ENCODE data around the gene HLA-DRB1. TPM values are rescaled to one million over a fixed set of nuclear protein-coding genes. Genes with fewer than 3 reads are reported as not detected.
A peak's percentile ranks its signal among the peaks of the same experiment; 100 is the strongest.

The HLA-DRB1 gene
- total and polyA plus RNA-seq, 2 experiments from 2014 or later, result 0.21 TPM; not detected in 1

GRCh38 chr6:32624565-32624964 is 34.9 kb upstream of the HLA-DRB1 start:
- H3K9me2 ChIP-seq (ENCODE audit: insufficient read depth), result no peaks in the 10 kb centered on the region
- in situ Hi-C loops (cut with MboI), result no loop called here
- no peaks in the 10 kb centered on the region for H4K20me1 ChIP-seq (ENCODE audit: insufficient read depth)
- DNase-seq, result no peak
- no peak overlapping the region for H3K4me2 ChIP-seq (ENCODE audit: unreplicated experiment)
- H3K79me2 ChIP-seq (ENCODE audit: insufficient read depth), result no peaks in the 10 kb centered on the region
- no peak overlapping the region for H3K27ac ChIP-seq
- no peaks in the 10 kb centered on the region for H3K36me3 ChIP-seq (ENCODE audit: low read depth)
- H3K9me3 ChIP-seq (ENCODE audit: low read depth), result no peaks in the 10 kb centered on the region
- H3K27me3 ChIP-seq (replicated peaks; ENCODE audit: insufficient read depth), result no peaks in the 10 kb centered on the region
- H2AFZ ChIP-seq, result no peak overlapping the region
- H3K9ac ChIP-seq, result no peak overlapping the region
- TF ChIP-seq EZH2phosphoT487 (IDR thresholded peaks at IDR 0.05; ENCODE audit: insufficient read depth, low read depth) (no peak), EZH2 (IDR thresholded peaks at IDR 0.05; ENCODE audit: insufficient read depth, poor library complexity, severe bottlenecking) (no peak)
- H3F3A ChIP-seq (ENCODE audit: insufficient read depth), result no peaks in the 10 kb centered on the region
- H3K4me3 ChIP-seq, result no peak overlapping the region
- 0% methylated on average over 1 of the region's 3 CpGs; no CpG with 5 or more reads in 1 of the 2 experiments for WGBS, 2 experiments (ENCODE audit: low coverage in 1 of 2, low lambda C conversion rate in 2 of 2, missing lambda C conversion rate in 2 of 2)
- no peaks in the 10 kb centered on the region for H3K4me1 ChIP-seq (ENCODE audit: insufficient read depth)

GRCh38 chr6:32623693-32624092 is 34.0 kb upstream of the HLA-DRB1 start:
- Histone ChIP-seq H3K9me2 (ENCODE audit: insufficient read depth) (no peaks in the 10 kb centered on the region), H4K20me1 (ENCODE audit: insufficient read depth) (no peaks in the 10 kb centered on the region), H3K36me3 (ENCODE audit: low read depth) (no peaks in the 10 kb centered on the region), H3K4me3 (no peak overlapping the region), H3F3A (ENCODE audit: insufficient read depth) (no peaks in the 10 kb centered on the region), H2AFZ (no peak overlapping the region), H3K79me2 (ENCODE audit: insufficient read depth) (no peaks in the 10 kb centered on the region), H3K27ac (no peak overlapping the region), H3K4me1 (ENCODE audit: insufficient read depth) (no peaks in the 10 kb centered on the region), H3K27me3 (replicated peaks; ENCODE audit: insufficient read depth) (no peaks in the 10 kb centered on the region), H3K4me2 (ENCODE audit: unreplicated experiment) (no peak overlapping the region), H3K9ac (no peak overlapping the region), H3K9me3 (ENCODE audit: low read depth) (no peaks in the 10 kb centered on the region)
- in situ Hi-C loops (cut with MboI), result no loop called here
- TF ChIP-seq EZH2phosphoT487 (IDR thresholded peaks at IDR 0.05; ENCODE audit: insufficient read depth, low read depth) (no peak), EZH2 (IDR thresholded peaks at IDR 0.05; ENCODE audit: insufficient read depth, poor library complexity, severe bottlenecking) (no peak)
- no peak for DNase-seq

DNA sequence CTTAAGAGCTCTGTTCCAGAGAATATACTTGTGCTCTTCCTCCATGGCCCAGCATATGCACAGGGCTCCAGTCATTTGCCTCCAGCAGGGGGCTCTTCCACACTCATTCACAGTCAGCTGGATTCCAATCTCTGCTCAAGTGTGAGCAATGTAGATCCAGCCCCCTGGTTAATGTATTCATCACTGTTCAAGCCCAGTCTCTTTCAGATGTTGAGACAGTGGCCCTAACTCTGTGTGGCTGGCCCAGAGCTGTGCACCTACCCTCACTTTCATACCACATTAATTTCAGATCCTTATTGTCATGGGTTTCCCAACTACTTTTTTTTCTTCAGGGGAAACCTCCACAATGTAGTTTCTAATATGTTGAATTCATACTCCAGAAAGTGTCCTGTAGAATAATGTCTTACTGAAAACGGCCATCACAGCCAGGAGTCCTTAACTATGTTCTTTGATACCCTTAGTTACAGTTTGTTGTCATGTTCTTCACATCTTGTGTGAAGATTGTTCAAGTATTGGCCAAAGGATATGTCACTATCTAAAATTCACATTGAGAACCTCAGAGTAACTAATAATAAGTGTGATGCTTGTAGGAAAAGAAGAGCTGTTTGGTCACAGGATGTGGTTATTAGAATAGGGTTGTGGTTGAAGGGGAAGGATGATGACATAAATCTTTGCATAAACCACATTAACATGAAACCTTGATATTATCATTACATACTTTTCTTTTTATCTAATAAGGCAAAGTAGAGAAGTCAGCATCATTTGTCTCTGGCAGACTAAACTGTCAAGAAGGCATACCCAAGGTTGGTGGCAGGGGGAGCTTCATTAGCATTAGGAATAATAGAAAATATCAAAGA is 33.1 kb upstream of the HLA-DRB1 start:
- Histone ChIP-seq H4K20me1 (ENCODE audit: insufficient read depth) (no peaks in the 10 kb centered on the region), H3K9ac (no peak overlapping the region), H3K79me2 (ENCODE audit: insufficient read depth) (no peaks in the 10 kb centered on the region), H3K4me1 (ENCODE audit: insufficient read depth) (no peaks in the 10 kb centered on the region), H3K27me3 (replicated peaks; ENCODE audit: insufficient read depth) (no peaks in the 10 kb centered on the region), H3F3A (ENCODE audit: insufficient read depth) (no peaks in the 10 kb centered on the region), H3K9me3 (ENCODE audit: low read depth) (no peaks in the 10 kb centered on the region), H3K36me3 (ENCODE audit: low read depth) (no peaks in the 10 kb centered on the region), H2AFZ (no peak overlapping the region), H3K4me3 (no peak overlapping the region), H3K27ac (no peak overlapping the region), H3K9me2 (ENCODE audit: insufficient read depth) (no peaks in the 10 kb centered on the region), H3K4me2 (ENCODE audit: unreplicated experiment) (no peak overlapping the region)
- TF ChIP-seq EZH2 (IDR thresholded peaks at IDR 0.05; ENCODE audit: insufficient read depth, poor library complexity, severe bottlenecking) (no peak), EZH2phosphoT487 (IDR thresholded peaks at IDR 0.05; ENCODE audit: insufficient read depth, low read depth) (no peak)
- in situ Hi-C loops (cut with MboI), result no loop called here
- peak; percentile 20 for DNase-seq
- 9 to 25% methylated on average over 1 of the region's 1 CpG for WGBS, 2 experiments (ENCODE audit: low coverage in 1 of 2, low lambda C conversion rate in 2 of 2, missing lambda C conversion rate in 2 of 2)

GRCh38 chr6:32621372-32621771 is 31.7 kb upstream of the HLA-DRB1 start:
- Histone ChIP-seq H4K20me1 (ENCODE audit: insufficient read depth) (no peaks in the 10 kb centered on the region), H3K36me3 (ENCODE audit: low read depth) (no peaks in the 10 kb centered on the region), H3F3A (ENCODE audit: insufficient read depth) (no peaks in the 10 kb centered on the region), H3K4me2 (ENCODE audit: unreplicated experiment) (no peak overlapping the region), H3K27me3 (replicated peaks; ENCODE audit: insufficient read depth) (no peaks in the 10 kb centered on the region), H3K79me2 (ENCODE audit: insufficient read depth) (no peaks in the 10 kb centered on the region), H3K27ac (no peak overlapping the region), H2AFZ (no peak overlapping the region), H3K9ac (no peak overlapping the region), H3K4me3 (no peak overlapping the region), H3K9me3 (ENCODE audit: low read depth) (no peaks in the 10 kb centered on the region), H3K9me2 (ENCODE audit: insufficient read depth) (no peaks in the 10 kb centered on the region), H3K4me1 (ENCODE audit: insufficient read depth) (no peaks in the 10 kb centered on the region)
- 16 to 28% methylated on average over 2 to 3 of the region's 3 CpGs for WGBS, 2 experiments (ENCODE audit: low coverage in 1 of 2, low lambda C conversion rate in 2 of 2, missing lambda C conversion rate in 2 of 2)
- TF ChIP-seq EZH2phosphoT487 (IDR thresholded peaks at IDR 0.05; ENCODE audit: insufficient read depth, low read depth), result no peak
- no peak for TF ChIP-seq EZH2 (IDR thresholded peaks at IDR 0.05; ENCODE audit: insufficient read depth, poor library complexity, severe bottlenecking)
- in situ Hi-C loops (cut with MboI), result no loop called here
- no peak for DNase-seq
